ENCODE measurements around the gene ADGRG1.

ADGRG1 gene

GRCh38 chr16:57688987-57689761, 60.7 kb downstream of the ADGRG1 start:
- DNase-seq, result no peak

- DNase-seq, result peak; percentile 59
Observed at GRCh38 chr16:57689762-57690558, 61.5 kb downstream of the ADGRG1 start.

GRCh38 chr16:57690782-57691471, 62.5 kb downstream of the ADGRG1 start:
- no peak for DNase-seq

- DNase-seq, result no peak
Observed at GRCh38 chr16:57692636-57693035, 64.2 kb downstream of the ADGRG1 start.

- DNase-seq, result no peak
Observed at GRCh38 chr16:57693550-57693949, 65.1 kb downstream of the ADGRG1 start.

- DNase-seq, result no peak
Observed at GRCh38 chr16:57694231-57694724, 65.8 kb downstream of the ADGRG1 start.

GRCh38 chr16:57694725-57695679, 66.6 kb downstream of the ADGRG1 start, which contains the start of gene DRC7:
Gene DRC7 (plus strand): TSS chr16:57694806. CDS start chr16:57697950, 3,144 bp downstream.
- DNase-seq, result peak; percentile 50

- no peak for DNase-seq
Observed at GRCh38 chr16:57695680-57696069, 67.2 kb downstream of the ADGRG1 start.

GRCh38 chr16:57696240-57696639, 67.8 kb downstream of the ADGRG1 start:
- no peak for DNase-seq

- no peak for DNase-seq
Observed at GRCh38 chr16:57697896-57698537, 69.6 kb downstream of the ADGRG1 start.

- DNase-seq, result no peak
Observed at GRCh38 chr16:57698812-57699405, 70.5 kb downstream of the ADGRG1 start.

GRCh38 chr16:57699481-57699880, 71.1 kb downstream of the ADGRG1 start:
- no peak for DNase-seq

- no peak for DNase-seq
Observed at GRCh38 chr16:57699899-57700298, 71.5 kb downstream of the ADGRG1 start.

GRCh38 chr16:57700781-57701551, 72.5 kb downstream of the ADGRG1 start:
- DNase-seq, result no peak

GRCh38 chr16:57701759-57702371, 73.4 kb downstream of the ADGRG1 start:
- no peak for DNase-seq

- no peak for DNase-seq
Observed at GRCh38 chr16:57703416-57704010, 75.1 kb downstream of the ADGRG1 start.

GRCh38 chr16:57704011-57704904, 75.8 kb downstream of the ADGRG1 start:
- DNase-seq, result no peak
